SK-N-SH treated with all-trans-retinoic acid at 6 μM for 48 hours (cell line): ENCODE measurements around the gene KRTAP4-3.
"Not testable (repeated sequence)": the region's sequence is repeated elsewhere in the genome, so short reads cannot be mapped to it uniquely, and the experiment has no call there.

Source experiments
- ATAC-seq: fragments of 200-7000 bp; cut with Tn5 transposase; 3 replicates; pipeline ENCODE4 v1.9.1; 2020; ENCODE audit warnings: mild to moderate bottlenecking, moderate library complexity
- ARNTL ChIP-seq: fragments of 450-650 bp; formaldehyde crosslinking; IDR thresholded peaks from 2 replicates; pipeline ENCODE4 v1.5.0; 2020; ENCODE audit warnings: low read depth, mild to moderate bottlenecking, moderate library complexity, borderline replicate concordance
- BACH2 ChIP-seq: fragments of 250-450 bp; sonication (Bioruptor Pico); IDR thresholded peaks from 2 replicates; pipeline ENCODE4 v1.9.0; 2021; ENCODE audit warnings: mild to moderate bottlenecking, borderline replicate concordance
- CSDC2 ChIP-seq: fragments of 250-450 bp; sonication (Bioruptor Pico); IDR thresholded peaks from 2 replicates; pipeline ENCODE4 v1.5.0; 2020; ENCODE audit warnings: mild to moderate bottlenecking, moderate library complexity
- CSRNP3 ChIP-seq: fragments of 250-450 bp; sonication (Bioruptor Pico); IDR thresholded peaks from 2 replicates; pipeline ENCODE4 v1.5.1; 2021; ENCODE audit warnings: mild to moderate bottlenecking, moderate library complexity
- ESRRG ChIP-seq: fragments of 250-450 bp; sonication (Bioruptor Pico); IDR thresholded peaks from 2 replicates; pipeline ENCODE4 v1.6.1; 2021; ENCODE audit warnings: mild to moderate bottlenecking
- GLIS3 ChIP-seq: fragments of 250-450 bp; sonication (Bioruptor Pico); IDR thresholded peaks from 2 replicates; pipeline ENCODE4 v1.5.0; 2020; ENCODE audit warnings: mild to moderate bottlenecking, moderate library complexity
- ISL1 ChIP-seq: fragments of 250-450 bp; sonication (Bioruptor Pico); IDR thresholded peaks from 2 replicates; pipeline ENCODE4 v2.1.2; 2022; ENCODE audit warnings: mild to moderate bottlenecking, moderate library complexity
- OSR1 ChIP-seq: fragments of 250-450 bp; sonication (Bioruptor Pico); IDR thresholded peaks from 2 replicates; pipeline ENCODE4 v1.8.0; 2022; ENCODE audit warnings: moderate library complexity, mild to moderate bottlenecking, inconsistent platforms
- PATZ1 ChIP-seq: fragments of 250-450 bp; sonication (Bioruptor Pico); IDR thresholded peaks from 2 replicates; pipeline ENCODE4 v1.8.0; 2020; ENCODE audit warnings: mild to moderate bottlenecking, moderate library complexity, borderline replicate concordance
- POU6F1 ChIP-seq: fragments of 250-450 bp; sonication (Bioruptor Pico); IDR thresholded peaks from 2 replicates; pipeline ENCODE4 v1.8.0; 2021; ENCODE audit warnings: low read depth, mild to moderate bottlenecking, moderate library complexity, borderline replicate concordance
- PPARA ChIP-seq: fragments of 250-450 bp; sonication (Bioruptor Pico); IDR thresholded peaks from 2 replicates; pipeline ENCODE4 v1.5.0; 2020; ENCODE audit warnings: mild to moderate bottlenecking, borderline replicate concordance
- RARB ChIP-seq: fragments of 250-450 bp; sonication (Bioruptor Pico); IDR thresholded peaks from 2 replicates; pipeline ENCODE4 v1.8.0; 2021; ENCODE audit warnings: mild to moderate bottlenecking, moderate library complexity
- SNAI2 ChIP-seq: fragments of 250-450 bp; sonication (Bioruptor Pico); IDR thresholded peaks from 2 replicates; pipeline ENCODE4 v1.5.0; 2020; ENCODE audit warnings: mild to moderate bottlenecking, moderate library complexity
- TCF4 ChIP-seq: fragments of 250-450 bp; sonication (Bioruptor Pico); IDR thresholded peaks from 2 replicates; pipeline ENCODE4 v1.8.0; 2021; ENCODE audit warnings: mild to moderate bottlenecking, moderate library complexity, borderline replicate concordance
- TOX ChIP-seq: fragments of 250-450 bp; sonication (Bioruptor Pico); IDR thresholded peaks from 2 replicates; pipeline ENCODE4 v1.8.0; 2021; ENCODE audit warnings: mild to moderate bottlenecking, moderate library complexity, borderline replicate concordance
- ZC3H10 ChIP-seq: fragments of 250-450 bp; sonication (Bioruptor Pico); IDR thresholded peaks from 2 replicates; pipeline ENCODE4 v1.5.1; 2021; ENCODE audit warnings: mild to moderate bottlenecking, moderate library complexity
- ZFP3 ChIP-seq: fragments of 250-450 bp; sonication (Bioruptor Pico); IDR thresholded peaks from 2 replicates; pipeline ENCODE4 v1.5.0; 2020; ENCODE audit warnings: mild to moderate bottlenecking, moderate library complexity
- ZFP30 ChIP-seq: fragments of 450-650 bp; formaldehyde crosslinking; IDR thresholded peaks from 2 replicates; pipeline ENCODE4 v1.5.0; 2022; ENCODE audit warnings: mild to moderate bottlenecking, moderate library complexity
- ZNF565 ChIP-seq: fragments of 450-650 bp; formaldehyde crosslinking; conservative IDR thresholded peaks from 2 replicates; pipeline ENCODE4 v1.5.0; 2020; ENCODE audit warnings: low read depth, mild to moderate bottlenecking, moderate library complexity
- ZNF70 ChIP-seq: fragments of 450-650 bp; formaldehyde crosslinking; IDR thresholded peaks from 2 replicates; pipeline ENCODE4 v1.5.0; 2020; ENCODE audit warnings: mild to moderate bottlenecking, moderate library complexity
- ZNF8 ChIP-seq: fragments of 450-650 bp; formaldehyde crosslinking; IDR thresholded peaks from 2 replicates; pipeline ENCODE4 v1.5.0; 2020; ENCODE audit warnings: mild to moderate bottlenecking, moderate library complexity

Gene KRTAP4-3

GRCh38 chr17:41167561-41167960, 460 bp downstream of the KRTAP4-3 start (continued):
- TF ChIP-seq POU6F1 (CRISPR knock-in tag) (no peak), GLIS3 (no peak), PATZ1 (CRISPR knock-in tag) (no peak)

GRCh38 chr17:41163828-41164227, 4.2 kb downstream of the KRTAP4-3 start:
- TF ChIP-seq ZNF565 (CRISPR knock-in tag) (no peak), CSDC2 (CRISPR knock-in tag) (no peak), ZNF70 (no peak), SNAI2 (no peak), ISL1 (CRISPR knock-in tag) (no peak), ARNTL (CRISPR knock-in tag) (no peak), ESRRG (CRISPR knock-in tag) (no peak), GLIS3 (no peak), OSR1 (CRISPR knock-in tag) (no peak), PPARA (CRISPR knock-in tag) (no peak), BACH2 (CRISPR knock-in tag) (no peak), ZFP3 (CRISPR knock-in tag) (no peak), ZC3H10 (CRISPR knock-in tag) (no peak), POU6F1 (CRISPR knock-in tag) (no peak), RARB (CRISPR knock-in tag) (no peak)
- ATAC-seq, result no peak

GRCh38 chr17:41160648-41161047, 7.4 kb downstream of the KRTAP4-3 start, which contains the start of gene KRTAP4-4:
KRTAP4-4 (minus strand) TSS chr17:41160748; CDS start chr17:41160691, 57 bp downstream.
- TF ChIP-seq RARB (CRISPR knock-in tag), result no peak
- no peak for TF ChIP-seq SNAI2
- TF ChIP-seq ZFP3 (CRISPR knock-in tag), result no peak
- TF ChIP-seq BACH2 (CRISPR knock-in tag), result no peak
- TF ChIP-seq ZFP30 (CRISPR knock-in tag), result no peak
- no peak for TF ChIP-seq ZC3H10 (CRISPR knock-in tag)
- no peak for TF ChIP-seq PATZ1 (CRISPR knock-in tag)
- no peak for ATAC-seq

- not testable (repeated sequence) for ATAC-seq
Observed at GRCh38 chr17:41160190-41160589, 7.8 kb downstream of the KRTAP4-3 start.

GRCh38 chr17:41153856-41154255, 14.2 kb downstream of the KRTAP4-3 start:
- no peak for ATAC-seq

More at GRCh38 chr17:41153856-41154255, 14.2 kb downstream of the KRTAP4-3 start:
- TF ChIP-seq ARNTL (CRISPR knock-in tag) (no peak), ZNF8 (CRISPR knock-in tag) (no peak), ZC3H10 (CRISPR knock-in tag) (no peak), OSR1 (CRISPR knock-in tag) (no peak), ZFP30 (CRISPR knock-in tag) (no peak), ZNF565 (CRISPR knock-in tag) (no peak), BACH2 (CRISPR knock-in tag) (no peak), RARB (CRISPR knock-in tag) (no peak), TOX (CRISPR knock-in tag) (no peak), SNAI2 (no peak), CSDC2 (CRISPR knock-in tag) (no peak), TCF4 (CRISPR knock-in tag) (no peak), POU6F1 (CRISPR knock-in tag) (no peak), GLIS3 (no peak), PPARA (CRISPR knock-in tag) (no peak), CSRNP3 (CRISPR knock-in tag) (no peak)
